Trophoblast cell (in vitro differentiated cells and primary cell): ENCODE measurements around the gene DNAL1.

ENCODE experiments used
- DNase-seq, 2 donors: peaks; one replicate each; pipeline ENCODE4 v3.0.0-alpha.2; 2016
- H2AFZ ChIP-seq: 2 replicates; pipeline ENCODE4 v1.6.1; 2013; ENCODE audit warnings: low read length, moderate library complexity, mild to moderate bottlenecking; ENCODE audit not compliant: insufficient read depth, poor library complexity
- H2AK5ac ChIP-seq: 2 replicates; pipeline ENCODE4 v1.6.1; 2013; ENCODE audit warnings: mild to moderate bottlenecking, low read length
- H2BK120ac ChIP-seq: 2 replicates; pipeline ENCODE4 v1.6.1; 2013; ENCODE audit warnings: low read length, mild to moderate bottlenecking, moderate library complexity; ENCODE audit not compliant: insufficient read depth, poor library complexity
- H2BK12ac ChIP-seq: 2 replicates; pipeline ENCODE4 v1.6.1; 2013; ENCODE audit warnings: mild to moderate bottlenecking, low read length, moderate library complexity
- H2BK5ac ChIP-seq: 2 replicates; pipeline ENCODE4 v1.6.1; 2013; ENCODE audit warnings: low read length, low read depth, moderate library complexity, mild to moderate bottlenecking; ENCODE audit not compliant: poor library complexity
- H3K14ac ChIP-seq: 2 replicates; pipeline ENCODE4 v1.6.1; 2013; ENCODE audit warnings: mild to moderate bottlenecking, low read length
- H3K18ac ChIP-seq: 2 replicates; pipeline ENCODE4 v1.6.1; 2013; ENCODE audit warnings: mild to moderate bottlenecking, low read length
- H3K23ac ChIP-seq: 2 replicates; pipeline ENCODE4 v1.6.1; 2013; ENCODE audit warnings: low read length
- H3K27ac ChIP-seq: 2 replicates; pipeline ENCODE4 v1.5.1; 2013; ENCODE audit warnings: low read depth, mild to moderate bottlenecking, inconsistent platforms, low read length, moderate library complexity
- H3K27me3 ChIP-seq: 2 replicates; pipeline ENCODE4 v1.6.1; 2013; ENCODE audit warnings: inconsistent platforms, mild to moderate bottlenecking, low read length, moderate library complexity; ENCODE audit not compliant: insufficient read depth
- H3K36me3 ChIP-seq, 2 experiments: 1 replicate in 1 of 2; 2 replicates in 1 of 2; pipeline ENCODE4 v1.6.1; 2013; ENCODE audit warnings: low read length in 2 of 2, mild to moderate bottlenecking in 2 of 2, moderate library complexity in 1 of 2; ENCODE audit not compliant: insufficient read depth in 2 of 2, control insufficient read depth in 1 of 2
- H3K4ac ChIP-seq: 2 replicates; pipeline ENCODE4 v1.6.1; 2013; ENCODE audit warnings: low read depth, mild to moderate bottlenecking, low read length, moderate library complexity
- H3K4me1 ChIP-seq, 2 experiments: 1 replicate in 1 of 2; 2 replicates in 1 of 2; pipeline ENCODE4 v1.6.1; 2013; ENCODE audit warnings: low read length in 2 of 2, mild to moderate bottlenecking in 2 of 2, moderate library complexity in 1 of 2; ENCODE audit not compliant: insufficient read depth in 2 of 2, control insufficient read depth in 1 of 2
- H3K4me2 ChIP-seq: 2 replicates; pipeline ENCODE4 v1.6.1; 2013; ENCODE audit warnings: inconsistent platforms, mild to moderate bottlenecking, low read length, moderate library complexity
- H3K4me3 ChIP-seq: 2 replicates; pipeline ENCODE4 v1.5.1; 2013; ENCODE audit warnings: mild to moderate bottlenecking, low read depth, low read length, inconsistent platforms
- H3K79me1 ChIP-seq: one replicate; pipeline ENCODE4 v1.6.1; 2013; ENCODE audit warnings: low read length
- H3K79me2 ChIP-seq: 2 replicates; pipeline ENCODE4 v1.6.1; 2013; ENCODE audit warnings: low read length, mild to moderate bottlenecking; ENCODE audit not compliant: control insufficient read depth, insufficient read depth, poor library complexity
- H3K9ac ChIP-seq: 2 replicates; pipeline ENCODE4 v1.6.1; 2013; ENCODE audit warnings: mild to moderate bottlenecking, low read length
- H3K9me3 ChIP-seq: 2 replicates; pipeline ENCODE4 v1.6.1; 2013; ENCODE audit warnings: low read depth, mild to moderate bottlenecking, control low read depth, inconsistent platforms, low read length; ENCODE audit not compliant: insufficient read depth
- H4K12ac ChIP-seq: 2 replicates; pipeline ENCODE4 v1.6.1; 2013; ENCODE audit warnings: low read depth, mild to moderate bottlenecking, low read length, moderate library complexity
- H4K8ac ChIP-seq: 2 replicates; pipeline ENCODE4 v1.6.1; 2013; ENCODE audit warnings: low read depth, mild to moderate bottlenecking, low read length, moderate library complexity
- H4K91ac ChIP-seq: one replicate; pipeline ENCODE4 v1.6.1; 2013; ENCODE audit warnings: low read depth, mild to moderate bottlenecking, low read length, moderate library complexity
- WGBS: extraction: QIAGEN DNeasy Blood & Tissue Kit; methylation state at CpG from one replicate; pipeline ENCODE4 v1.1.7; 2013; ENCODE audit warnings: missing lambda C conversion rate; ENCODE audit not compliant: insufficient read length, insufficient coverage; ENCODE audit errors: extremely low coverage; 5-methylcytosine and 5-hydroxymethylcytosine counted together

The DNAL1 gene

GRCh38 chr14:73744874-73745529 lies 100.2 kb downstream of the DNAL1 start:
- Histone ChIP-seq H3K23ac (no peak overlapping the region), H3K18ac (peak overlapping the region; percentile 48), H3K4me3 (no peak overlapping the region), H3K79me2 (peaks cover 42% of the 10 kb centered on the region), H3K9ac (no peak overlapping the region), H3K36me3 (peaks cover 0 to 2% of the 10 kb centered on the region in 2 experiments), H2BK120ac (no peak overlapping the region), H3K27me3 (no peaks in the 10 kb centered on the region), H2AFZ (peak overlapping the region; percentile 37), H2AK5ac (peak overlapping the region; percentile 42), H3K9me3 (no peaks in the 10 kb centered on the region), H4K12ac (no peak overlapping the region), H3K4me1 (peaks cover 73 to 77% of the 10 kb centered on the region in 2 experiments), H2BK12ac (peak overlapping the region; percentile 7), H3K27ac (no peak overlapping the region), H3K79me1 (peaks cover 33% of the 10 kb centered on the region), H3K4me2 (no peak overlapping the region), H3K4ac (peak overlapping the region; percentile 77), H4K91ac (no peak overlapping the region), H3K14ac (no peak overlapping the region), H4K8ac (no peak overlapping the region), H2BK5ac (no peak overlapping the region)
- peak in 1 of 2 donors; percentile 51 for DNase-seq
- WGBS: no CpG with 5 or more reads among the region's 6 CpGs

GRCh38 chr14:73745571-73746519 lies 101.1 kb downstream of the DNAL1 start:
- Histone ChIP-seq H3K4me2 (no peak overlapping the region), H3K18ac (peak overlapping the region; percentile 48), H3K9me3 (no peaks in the 10 kb centered on the region), H3K4me1 (peaks cover 72 to 78% of the 10 kb centered on the region in 2 experiments), H3K79me1 (peaks cover 28% of the 10 kb centered on the region), H3K36me3 (no peaks in the 10 kb centered on the region), H3K9ac (no peak overlapping the region), H3K14ac (no peak overlapping the region), H3K23ac (no peak overlapping the region), H4K12ac (no peak overlapping the region), H2BK120ac (no peak overlapping the region), H3K4me3 (no peak overlapping the region), H3K27ac (peak overlapping the region; percentile 9), H2AK5ac (peak overlapping the region; percentile 15), H3K79me2 (peaks cover 41% of the 10 kb centered on the region), H4K8ac (no peak overlapping the region), H3K4ac (peak overlapping the region; percentile 77), H2BK5ac (no peak overlapping the region), H2BK12ac (no peak overlapping the region), H3K27me3 (no peaks in the 10 kb centered on the region), H2AFZ (peak overlapping the region; percentile 5), H4K91ac (no peak overlapping the region)
- no CpG with 5 or more reads among the region's 7 CpGs for WGBS
- no peak for DNase-seq

GRCh38 chr14:73746520-73747378 lies 102.0 kb downstream of the DNAL1 start:
- Histone ChIP-seq H3K14ac (no peak overlapping the region), H3K27me3 (no peaks in the 10 kb centered on the region), H2AFZ (no peak overlapping the region), H2BK12ac (no peak overlapping the region), H3K4me2 (peak overlapping the region; percentile 13), H3K27ac (peak overlapping the region; percentile 40), H2BK5ac (peak overlapping the region; percentile 3), H3K4me1 (peaks cover 67 to 78% of the 10 kb centered on the region in 2 experiments), H3K36me3 (no peaks in the 10 kb centered on the region), H3K18ac (peak overlapping the region; percentile 27), H4K12ac (no peak overlapping the region), H3K9ac (no peak overlapping the region), H3K4me3 (no peak overlapping the region), H3K23ac (no peak overlapping the region), H3K9me3 (no peaks in the 10 kb centered on the region), H3K79me1 (peaks cover 21% of the 10 kb centered on the region), H3K79me2 (peaks cover 44% of the 10 kb centered on the region), H4K91ac (peak overlapping the region; percentile 20), H4K8ac (no peak overlapping the region), H2BK120ac (no peak overlapping the region), H3K4ac (peak overlapping the region; percentile 53), H2AK5ac (no peak overlapping the region)
- DNase-seq: no peak
- WGBS: no CpG with 5 or more reads among the region's 6 CpGs
